Bronchial epithelial cell (primary cell): ENCODE results near the gene MGMT. TPM values are rescaled to one million over a fixed set of nuclear protein-coding genes. Genes with fewer than 3 reads are reported as not detected.

Source experiments
- DNase-seq: peaks from one replicate; pipeline ENCODE4 v3.0.0-alpha.2; 2010; ENCODE audit warnings: low read depth
- FAIRE-seq: peaks from 2 replicates; lab custom pipeline; 2011; peaks lifted over from hg19 to GRCh38; lab: Jason Lieb, UNC
- H3K27me3 ChIP-seq: 2 replicates; pipeline ENCODE4 v1.5.1; 2011; ENCODE audit warnings: low read length; ENCODE audit not compliant: control insufficient read depth, insufficient read depth
- H3K36me3 ChIP-seq: 2 replicates; pipeline ENCODE4 v1.5.1; 2011; ENCODE audit warnings: low read length; ENCODE audit not compliant: control insufficient read depth, insufficient read depth
- H3K4me3 ChIP-seq: 2 replicates; pipeline ENCODE4 v1.5.1; 2011; ENCODE audit warnings: mild to moderate bottlenecking, low read depth, low read length, control low read depth
- total RNA-seq: library from RNA; depleted of rRNA; stranded (reverse); fragments of >200 nt; gene quantifications from 2 replicates; pipeline ENCODE4 v1.2.1, GENCODE V29; 2014
- TF ChIP-seq, protein P1 (sequence below): IDR thresholded peaks from 2 replicates; pipeline ENCODE4 v1.5.1; 2011; ENCODE audit warnings: mild to moderate bottlenecking, moderate library complexity, low read length, control low read depth, inconsistent platforms; ENCODE audit not compliant: insufficient read depth, severe bottlenecking

The MGMT gene
- total RNA-seq, 1 donor from 2014 or later = 19.7 TPM

DNA sequence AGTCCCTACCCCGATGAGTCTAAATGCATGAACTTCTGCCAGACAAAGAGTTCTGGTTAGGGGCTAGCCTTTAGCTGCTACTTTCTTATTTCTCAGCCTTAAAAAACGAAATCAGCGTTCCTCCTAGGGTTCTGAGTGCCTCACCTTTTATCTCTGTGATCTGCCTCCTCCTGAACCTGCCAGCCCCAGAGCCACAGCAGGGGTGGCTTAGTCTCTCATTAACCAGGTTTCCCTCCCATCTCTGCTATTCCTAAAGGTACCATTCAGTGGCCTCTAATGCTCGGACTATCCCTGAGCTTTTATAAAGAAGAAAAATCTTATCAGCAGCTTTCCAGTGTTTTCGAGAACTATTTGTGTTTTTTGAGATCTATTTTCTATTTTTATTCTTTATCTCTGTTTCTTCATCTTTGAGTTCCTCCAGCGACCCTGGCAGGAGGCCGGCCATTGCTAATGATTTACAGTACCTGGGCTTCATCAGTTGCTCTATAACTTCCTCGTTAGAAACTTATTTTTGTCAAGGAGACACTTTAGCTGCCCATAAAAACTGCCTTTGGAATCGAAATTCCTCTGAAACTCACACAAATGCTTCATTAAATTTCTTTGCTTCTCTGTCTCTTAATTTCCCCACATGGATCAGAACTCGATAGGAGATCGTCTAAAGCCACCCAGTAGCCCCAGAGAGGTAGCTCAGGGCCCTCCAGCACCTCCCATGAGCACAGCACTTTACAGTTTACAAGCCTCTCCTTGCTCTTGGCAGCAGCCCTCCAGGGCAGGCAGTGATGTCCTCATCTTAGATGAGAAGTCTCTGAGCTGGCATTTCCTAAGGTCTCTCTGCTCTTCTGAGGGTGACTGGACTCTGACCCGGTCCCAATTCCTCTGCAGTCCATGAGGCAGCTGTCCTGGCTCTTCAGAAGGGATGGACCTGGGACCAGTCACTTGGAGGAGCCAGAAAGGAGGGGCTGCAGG, 347.9 kb downstream of the MGMT start:
- no peaks in the 10 kb centered on the region for H3K36me3 ChIP-seq
- no peaks in the 10 kb centered on the region for H3K27me3 ChIP-seq
- no peak overlapping the region for H3K4me3 ChIP-seq
- DNase-seq (no peak), FAIRE-seq (no peak)
- TF ChIP-seq, protein P1, sequence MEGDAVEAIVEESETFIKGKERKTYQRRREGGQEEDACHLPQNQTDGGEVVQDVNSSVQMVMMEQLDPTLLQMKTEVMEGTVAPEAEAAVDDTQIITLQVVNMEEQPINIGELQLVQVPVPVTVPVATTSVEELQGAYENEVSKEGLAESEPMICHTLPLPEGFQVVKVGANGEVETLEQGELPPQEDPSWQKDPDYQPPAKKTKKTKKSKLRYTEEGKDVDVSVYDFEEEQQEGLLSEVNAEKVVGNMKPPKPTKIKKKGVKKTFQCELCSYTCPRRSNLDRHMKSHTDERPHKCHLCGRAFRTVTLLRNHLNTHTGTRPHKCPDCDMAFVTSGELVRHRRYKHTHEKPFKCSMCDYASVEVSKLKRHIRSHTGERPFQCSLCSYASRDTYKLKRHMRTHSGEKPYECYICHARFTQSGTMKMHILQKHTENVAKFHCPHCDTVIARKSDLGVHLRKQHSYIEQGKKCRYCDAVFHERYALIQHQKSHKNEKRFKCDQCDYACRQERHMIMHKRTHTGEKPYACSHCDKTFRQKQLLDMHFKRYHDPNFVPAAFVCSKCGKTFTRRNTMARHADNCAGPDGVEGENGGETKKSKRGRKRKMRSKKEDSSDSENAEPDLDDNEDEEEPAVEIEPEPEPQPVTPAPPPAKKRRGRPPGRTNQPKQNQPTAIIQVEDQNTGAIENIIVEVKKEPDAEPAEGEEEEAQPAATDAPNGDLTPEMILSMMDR = no peak

GRCh38 chr10:129815898-129816655, 349.0 kb downstream of the MGMT start:
- Histone ChIP-seq H3K36me3 (no peaks in the 10 kb centered on the region), H3K27me3 (no peaks in the 10 kb centered on the region), H3K4me3 (no peak overlapping the region)
- TF ChIP-seq, protein P1 = no peak
- FAIRE-seq (no peak), DNase-seq (no peak)

GRCh38 chr10:129816656-129817045, 349.6 kb downstream of the MGMT start:
- TF ChIP-seq, protein P1 = no peak
- Histone ChIP-seq H3K27me3 (no peaks in the 10 kb centered on the region), H3K36me3 (no peaks in the 10 kb centered on the region), H3K4me3 (no peak overlapping the region)
- DNase-seq = no peak
- FAIRE-seq = no peak
